HG03175 (cell line): ENCODE data around the gene RIN1.
A peak's percentile ranks its signal among the peaks of the same experiment; 100 is the strongest.
"Not testable (repeated sequence)": the region's sequence is repeated elsewhere in the genome, so short reads cannot be mapped to it uniquely, and the experiment has no call there.

Experiments used
- ATAC-seq: cut with Tn5 transposase; IDR thresholded peaks from one replicate; pipeline ENCODE4 v1.9.1; 2021; ENCODE audit warnings: mild to moderate bottlenecking, moderate library complexity; ENCODE audit not compliant: unreplicated experiment

RIN1 gene

DNA sequence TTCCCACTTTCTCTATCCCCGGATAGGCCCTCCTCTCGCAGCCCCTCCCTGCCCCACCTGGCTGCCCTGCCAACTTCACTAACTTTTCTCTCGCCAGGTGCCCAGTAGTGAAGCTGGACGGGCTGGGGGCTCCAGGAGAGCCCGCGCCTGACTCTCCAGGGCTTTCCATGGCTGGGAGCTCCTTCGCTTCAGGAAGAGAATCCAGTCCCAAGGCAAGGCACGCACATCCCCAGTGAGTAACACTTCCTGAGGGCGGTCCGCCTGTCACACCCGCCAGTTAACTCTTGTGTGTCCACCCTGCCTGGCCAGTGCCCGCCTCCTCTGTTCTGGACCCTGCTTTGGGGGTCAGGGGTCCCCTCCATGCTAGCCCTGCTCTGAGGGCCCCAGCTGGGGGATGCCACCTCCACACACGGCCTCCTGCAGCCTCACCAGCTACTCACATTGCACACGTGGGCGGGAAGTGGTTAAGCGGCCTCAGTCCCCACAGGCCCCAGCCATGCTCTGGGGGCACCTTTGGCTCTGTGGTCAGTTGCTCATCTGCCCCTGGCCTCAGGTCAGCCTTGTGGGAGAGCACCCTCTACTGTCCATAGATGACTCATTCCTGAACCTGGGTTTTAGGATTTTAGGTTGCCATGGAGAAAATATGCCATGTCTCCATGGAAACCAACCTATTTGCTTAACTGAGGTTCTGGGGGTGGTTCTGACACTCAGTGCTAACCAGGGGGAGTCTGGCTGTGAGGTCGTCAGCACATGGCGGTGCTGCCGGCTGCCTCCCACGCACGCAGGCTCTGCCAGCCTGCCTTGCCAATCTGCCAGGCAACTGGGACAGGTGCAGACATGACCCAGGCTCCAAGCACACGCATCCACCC is at the start of gene RIN1:
Gene RIN1, minus strand, starts transcription at position 201 of the 869 bp plus-strand sequence. Its CDS starts 32 bp downstream, at position 169.
- ATAC-seq, result peak; percentile 69

DNA sequence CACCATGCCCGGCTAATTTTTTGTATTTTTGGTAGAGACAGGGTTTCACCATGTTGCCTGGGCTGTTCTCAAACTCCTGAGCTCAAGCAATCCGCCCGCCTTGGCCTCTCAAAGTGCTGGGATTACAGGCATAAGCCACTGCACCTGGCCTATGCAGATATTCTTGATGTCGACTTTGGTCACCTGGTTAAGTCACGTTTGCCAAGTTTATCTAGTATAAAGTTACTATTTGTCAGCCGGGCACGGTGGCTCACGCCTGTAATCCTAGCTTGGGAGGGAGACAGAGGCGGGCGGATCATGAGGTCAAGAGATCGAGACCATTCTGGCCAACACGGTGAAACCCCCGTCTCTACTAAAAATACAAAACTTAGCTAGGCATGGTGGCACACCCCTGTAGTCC is 48.1 kb upstream of the RIN1 start:
- ATAC-seq, result not testable (repeated sequence)

- not testable (repeated sequence) for ATAC-seq
These were observed 44.0 kb upstream of the RIN1 start for GRCh38 chr11:66380264-66380663.

DNA sequence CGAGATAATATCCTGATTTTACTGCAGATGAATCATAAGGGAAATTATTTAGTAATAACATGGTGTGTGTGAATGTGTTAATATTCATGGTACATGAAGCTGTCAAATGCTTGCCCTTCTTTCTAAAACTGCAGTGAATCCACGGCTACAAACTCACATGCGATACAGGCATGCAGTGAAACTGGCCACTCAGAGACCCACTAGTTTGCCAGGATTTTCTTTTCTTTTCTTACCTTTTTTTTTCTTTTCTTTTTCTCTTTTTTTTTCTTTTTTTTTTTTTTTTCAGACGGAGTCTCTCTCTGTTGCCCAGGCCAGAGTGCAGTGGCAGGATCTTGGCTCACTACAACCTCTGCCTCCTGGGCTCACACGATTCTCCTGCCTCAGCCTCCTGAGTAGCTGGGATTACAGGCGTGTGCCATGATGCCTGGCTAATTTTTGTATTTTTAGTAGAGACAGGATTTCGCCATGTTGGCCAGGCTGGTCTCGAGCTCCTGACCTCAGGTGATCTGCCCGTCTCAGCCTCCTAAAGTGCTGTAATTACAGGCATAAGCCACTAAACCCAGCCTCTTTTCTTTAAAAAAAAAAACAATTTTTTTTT is 37.6 kb upstream of the RIN1 start:
- ATAC-seq, result not testable (repeated sequence)

GRCh38 chr11:66373265-66373664 is 37.0 kb upstream of the RIN1 start:
- ATAC-seq, result no peak

DNA sequence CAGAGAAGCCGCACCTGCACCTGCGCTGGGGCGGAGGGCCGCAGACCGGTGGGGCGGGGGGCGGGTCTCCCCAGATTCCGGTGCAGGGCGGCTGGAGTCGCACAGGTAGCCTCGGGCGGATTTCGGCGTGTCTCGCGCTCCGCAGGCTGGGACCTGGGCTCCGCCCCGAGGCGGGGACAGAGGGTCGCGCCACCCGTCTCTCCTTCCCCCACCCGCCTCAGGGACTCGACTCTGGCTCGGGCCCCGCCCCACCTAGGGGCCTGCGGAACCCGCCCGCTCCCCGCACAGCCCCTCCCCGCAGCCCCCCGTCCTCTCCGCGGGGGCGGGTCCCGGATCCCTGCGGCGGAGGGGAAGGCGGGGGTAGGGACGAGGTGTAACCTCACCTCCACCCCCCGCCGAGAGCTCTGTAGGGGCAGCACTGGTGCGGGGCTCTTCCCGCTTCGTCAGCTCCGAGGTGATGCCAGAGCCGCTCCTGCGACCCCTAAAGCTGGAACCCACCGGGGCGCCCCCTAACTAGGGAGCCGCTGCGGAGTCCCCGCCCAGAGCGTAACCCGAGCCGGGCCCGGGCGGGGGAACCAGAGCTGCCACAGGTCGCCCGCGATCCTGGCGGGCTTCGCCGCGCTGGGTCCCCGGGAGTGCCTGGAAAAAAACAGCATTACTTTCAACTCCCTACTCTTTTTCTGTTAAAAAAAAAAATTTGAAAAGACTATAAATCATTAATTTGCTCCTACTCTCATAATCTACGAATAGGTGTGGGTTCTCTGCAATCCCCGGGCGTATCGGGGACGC is 35.6 kb upstream of the RIN1 start, which contains the start of gene SLC29A2:
Gene SLC29A2, minus strand, starts transcription at position 134 of the 789 bp plus-strand sequence. CDS start 169 bp downstream, outside the sequence.
- peak; percentile 65 for ATAC-seq

GRCh38 chr11:66369073-66369894 is 33.0 kb upstream of the RIN1 start:
- ATAC-seq, result no peak

DNA sequence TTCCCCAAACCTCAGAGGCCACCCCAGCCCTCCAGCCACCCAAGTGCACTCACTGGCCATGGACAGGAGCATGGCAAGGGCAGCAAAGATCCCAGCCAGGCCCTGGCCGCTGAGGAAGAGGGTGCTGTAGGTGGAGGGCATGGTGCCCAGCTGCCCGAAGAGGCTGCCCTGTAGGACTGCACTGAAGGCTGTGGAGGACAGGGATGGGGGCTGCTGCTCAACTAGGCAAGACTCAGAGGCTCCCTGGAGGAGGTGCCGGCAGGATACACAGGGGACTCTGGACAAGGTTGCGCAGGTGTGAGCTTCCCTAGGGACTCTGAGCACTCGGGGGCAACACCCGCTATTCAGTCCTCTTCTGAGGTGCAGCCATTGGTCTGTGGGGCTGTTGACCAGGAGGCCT is 32.2 kb upstream of the RIN1 start:
- ATAC-seq, result no peak

GRCh38 chr11:66367561-66368312 is 31.5 kb upstream of the RIN1 start:
- no peak for ATAC-seq

DNA sequence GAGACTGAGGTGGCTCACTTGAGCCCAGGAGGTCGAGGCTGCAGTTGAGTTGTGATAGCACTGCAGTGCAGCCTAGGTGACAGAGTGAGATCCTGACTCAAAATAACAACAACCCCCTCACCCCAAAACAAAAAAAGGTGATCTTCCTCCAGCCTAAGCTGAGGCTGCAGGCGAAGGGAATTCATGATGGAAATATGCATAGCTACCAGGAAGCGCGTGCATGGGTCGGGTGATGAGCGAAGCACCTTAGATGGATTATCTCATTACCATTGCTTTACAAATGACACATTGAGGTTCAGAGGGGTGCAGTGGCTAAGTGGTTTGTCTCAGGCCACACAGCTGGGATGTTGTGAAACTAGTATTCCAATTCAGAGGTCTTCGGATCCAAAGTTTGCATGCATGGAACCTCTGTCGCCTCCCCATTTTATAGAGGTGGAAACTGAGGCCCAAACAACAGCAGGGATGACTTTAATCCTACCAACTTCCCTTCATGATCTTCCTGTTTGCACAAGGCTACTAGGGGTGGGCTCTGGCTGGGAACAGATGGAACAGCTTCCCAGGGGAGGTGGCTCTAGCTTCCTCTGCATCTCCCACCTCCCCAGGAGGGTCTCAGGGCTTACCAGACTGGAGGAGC is 30.7 kb upstream of the RIN1 start:
- ATAC-seq, result no peak

GRCh38 chr11:66365711-66366619 is 29.7 kb upstream of the RIN1 start:
- no peak for ATAC-seq

- ATAC-seq, result no peak
These were observed 28.9 kb upstream of the RIN1 start for GRCh38 chr11:66365166-66365565.

DNA sequence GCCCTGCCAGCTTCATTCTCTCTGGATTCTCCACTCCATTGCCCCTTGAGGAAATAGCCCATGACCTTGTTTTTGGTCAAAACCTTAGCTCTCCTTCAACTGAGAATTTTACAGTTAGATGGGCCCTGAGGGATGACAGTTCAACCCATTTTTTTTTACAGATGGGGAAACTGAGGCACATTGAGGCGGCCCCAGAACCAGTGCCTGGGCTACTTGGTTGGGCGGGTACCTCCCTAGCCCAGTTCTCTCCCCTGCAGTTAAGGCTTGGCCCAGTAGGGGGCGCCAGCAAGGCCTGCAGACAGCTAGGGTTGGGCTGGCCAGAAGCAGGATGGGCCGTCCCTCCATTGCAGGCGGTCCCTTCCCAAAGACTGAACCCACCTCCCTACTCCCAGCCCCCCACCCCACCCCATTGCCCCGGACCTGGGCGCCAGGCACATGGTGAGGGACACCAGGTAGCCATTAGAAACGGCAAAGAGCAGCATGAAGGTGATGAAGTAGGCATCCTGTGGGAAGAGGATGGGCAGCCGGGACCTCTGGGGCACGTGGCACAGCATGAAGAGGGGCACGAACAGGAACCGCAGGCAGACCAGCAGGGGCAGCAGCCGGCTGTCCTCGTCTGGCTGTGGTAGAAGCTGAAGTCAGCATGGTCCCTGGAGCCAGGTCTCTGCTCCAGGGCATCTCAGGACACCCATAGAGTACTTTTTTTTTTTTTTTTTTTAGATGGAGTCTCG is 27.7 kb upstream of the RIN1 start:
- no peak for ATAC-seq

DNA sequence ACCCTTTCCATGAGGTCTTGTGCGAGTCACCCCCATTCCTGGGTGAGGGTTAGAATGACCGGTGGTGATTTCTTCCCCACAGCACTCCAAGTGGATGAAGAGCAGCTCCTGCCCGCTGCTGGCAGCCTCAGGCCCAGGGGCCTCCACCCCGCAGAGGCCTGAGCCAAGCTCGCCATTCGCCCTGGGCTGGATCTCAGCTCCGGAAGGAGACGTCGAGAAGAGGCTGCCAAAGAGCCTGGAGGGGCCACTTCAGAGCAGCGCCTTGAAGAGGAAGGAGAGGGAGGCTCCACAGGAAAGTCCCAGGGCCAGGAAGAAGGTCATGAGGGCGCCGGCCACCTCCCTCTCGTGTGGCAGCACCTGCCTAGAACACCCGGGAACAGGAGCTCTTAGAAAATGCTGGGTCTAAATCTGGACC is 27.0 kb upstream of the RIN1 start:
- ATAC-seq, result no peak

DNA sequence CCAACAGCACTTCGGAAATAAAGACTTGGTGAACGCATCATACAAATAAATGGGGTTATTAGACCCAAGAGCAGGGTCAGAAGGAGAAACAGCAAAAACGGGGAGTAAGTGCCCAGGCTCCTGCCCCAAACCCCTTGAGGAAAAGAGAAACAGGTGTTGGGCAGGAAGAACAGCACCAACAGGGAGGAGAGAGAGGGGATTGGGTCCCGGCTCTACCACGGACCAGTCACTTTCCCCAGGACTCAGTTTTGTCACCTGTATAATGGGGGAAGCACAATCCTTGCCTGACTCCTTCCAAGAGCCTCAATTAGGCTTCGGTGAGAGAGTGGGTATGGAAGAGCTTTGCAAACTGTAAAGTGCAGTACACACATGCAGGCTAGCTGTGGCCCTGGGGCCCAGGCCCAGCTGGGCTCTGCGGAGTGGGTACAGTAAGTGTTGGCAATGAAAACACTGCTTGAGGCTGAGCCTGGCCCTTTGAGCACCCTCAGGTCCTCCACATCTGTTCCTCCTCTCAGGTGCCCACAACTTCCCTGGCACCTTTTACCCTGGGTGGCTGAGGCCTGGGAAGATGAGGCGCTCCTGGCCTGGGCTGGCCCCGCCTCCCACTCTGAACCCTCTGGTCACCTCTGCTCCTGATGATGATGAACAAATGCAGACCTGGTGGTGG is 26.4 kb upstream of the RIN1 start:
- ATAC-seq, result no peak

GRCh38 chr11:66361502-66361941 is 25.3 kb upstream of the RIN1 start:
- ATAC-seq, result no peak
